Ecto neural progenitor cell (in vitro differentiated cells): ENCODE measurements around the gene CPNE4.
"Not testable (repeated sequence)": the region's sequence is repeated elsewhere in the genome, so short reads cannot be mapped to it uniquely, and the experiment has no call there.

Experiments
- DNase-seq: peaks from one replicate; pipeline ENCODE4 v3.0.0-alpha.2; 2018; ENCODE audit warnings: low spot score

Gene CPNE4

DNA sequence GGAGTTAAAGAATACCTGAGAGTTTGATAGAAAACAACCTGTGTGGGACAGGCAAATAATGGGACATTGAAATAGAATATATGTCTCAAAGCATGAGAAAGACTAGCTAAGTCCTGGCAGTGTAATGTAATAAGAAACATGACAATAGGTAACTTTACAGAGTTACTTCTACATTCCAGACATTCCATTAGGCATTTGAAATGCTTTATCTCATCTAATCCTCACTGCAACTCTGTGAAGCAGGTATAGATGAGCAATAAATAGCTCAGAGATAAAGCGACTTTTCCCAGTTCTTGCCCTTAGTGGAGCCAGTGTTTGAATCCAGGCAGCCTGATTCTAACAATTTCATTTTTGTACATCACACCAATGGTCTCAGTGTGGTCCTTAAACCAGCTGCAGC is 76.8 kb downstream of the CPNE4 start:
- no peak for DNase-seq

DNA sequence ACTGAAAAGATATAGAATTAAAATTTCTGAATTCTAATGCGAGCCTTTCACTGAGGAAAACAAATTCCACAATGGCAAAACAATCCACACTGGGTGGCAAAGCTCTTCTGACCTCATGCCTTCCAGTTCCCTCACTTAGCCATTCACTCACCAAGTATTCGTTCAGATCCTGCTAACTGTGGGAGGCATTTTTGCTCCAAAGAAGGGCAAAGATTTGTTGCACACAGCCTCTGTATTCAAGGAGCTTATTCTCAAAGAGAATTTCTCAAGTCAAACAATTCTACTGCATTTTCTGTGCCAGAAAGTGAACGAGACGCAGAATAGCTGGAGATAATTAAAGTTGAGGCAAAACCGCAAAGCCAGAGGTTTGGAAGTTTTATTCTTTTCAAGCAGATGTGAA is 77.3 kb downstream of the CPNE4 start:
- no peak for DNase-seq

DNA sequence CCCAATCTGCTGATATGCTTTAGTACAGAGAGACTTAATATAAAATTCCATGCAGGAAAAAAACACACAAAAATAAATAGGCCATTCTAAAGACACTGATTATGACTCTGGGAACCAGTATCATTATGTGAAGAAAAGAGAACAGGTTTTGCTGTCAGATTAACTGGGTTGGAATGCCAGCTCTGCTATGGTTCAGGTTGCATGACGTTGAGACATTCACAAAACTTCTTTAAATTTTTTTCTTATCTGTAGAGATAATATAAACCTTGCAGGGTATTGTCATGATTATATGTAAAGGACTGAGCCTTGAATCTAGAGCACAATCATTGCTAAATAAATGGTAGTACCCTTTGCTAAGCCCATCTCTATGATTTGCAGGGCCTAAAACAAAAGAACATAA is 86.0 kb downstream of the CPNE4 start:
- DNase-seq = no peak

DNA sequence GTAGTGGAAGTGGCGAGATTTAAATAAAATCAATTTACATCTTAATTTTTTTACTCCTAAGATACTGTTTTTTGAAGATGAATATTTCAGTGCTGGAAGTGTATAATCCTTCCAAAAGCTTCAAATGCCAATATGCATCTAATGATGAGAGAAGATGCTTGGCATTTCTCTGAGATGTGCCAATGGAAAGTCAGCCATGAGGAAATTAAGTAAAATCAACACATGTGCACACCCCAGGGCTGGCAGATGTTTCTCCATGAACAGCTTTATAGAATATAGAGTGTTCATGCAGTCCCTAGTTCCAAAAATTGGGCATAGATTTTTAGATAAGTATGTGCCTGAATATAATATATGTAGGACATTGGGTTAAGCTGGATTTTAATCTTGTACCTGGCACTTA is 90.1 kb downstream of the CPNE4 start:
- no peak for DNase-seq

DNA sequence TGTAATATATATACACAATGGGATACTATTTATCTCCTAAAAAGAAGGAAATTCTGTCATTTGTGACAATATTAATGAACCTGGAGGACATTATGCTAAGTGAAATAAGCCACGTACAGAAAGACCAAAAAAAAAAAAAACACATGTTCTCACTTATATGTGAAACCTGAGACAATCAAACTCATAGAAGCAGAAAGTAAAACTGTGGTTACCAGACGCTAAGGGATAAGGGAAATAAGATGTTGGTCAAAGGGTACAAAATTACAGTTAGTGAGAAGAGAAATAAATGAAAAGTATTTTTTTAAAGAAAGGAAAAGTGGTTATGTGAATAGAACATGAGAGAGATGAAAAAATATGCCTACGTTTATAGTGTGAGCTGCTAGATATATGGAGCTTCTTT is 101.1 kb downstream of the CPNE4 start:
- no peak for DNase-seq

DNA sequence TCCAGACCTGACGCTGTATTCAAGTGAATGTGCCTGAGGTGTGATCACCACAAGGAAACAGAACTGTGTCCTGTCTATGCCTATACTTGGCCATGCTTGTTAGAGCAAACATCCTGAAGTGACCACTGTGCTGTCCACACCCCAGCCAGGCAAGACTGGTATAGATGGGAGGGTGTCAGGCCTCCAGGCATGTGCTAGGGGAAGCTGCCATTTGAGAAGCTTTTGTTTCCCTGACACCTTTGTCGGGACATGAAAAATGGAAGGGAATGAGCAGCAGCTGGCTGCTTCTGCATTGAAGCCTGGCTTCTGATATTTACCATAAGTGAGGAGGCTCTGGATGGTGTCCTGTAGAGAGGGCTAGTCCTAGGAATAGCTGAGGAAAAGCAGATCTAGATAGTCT is 106.2 kb downstream of the CPNE4 start:
- no peak for DNase-seq

DNA sequence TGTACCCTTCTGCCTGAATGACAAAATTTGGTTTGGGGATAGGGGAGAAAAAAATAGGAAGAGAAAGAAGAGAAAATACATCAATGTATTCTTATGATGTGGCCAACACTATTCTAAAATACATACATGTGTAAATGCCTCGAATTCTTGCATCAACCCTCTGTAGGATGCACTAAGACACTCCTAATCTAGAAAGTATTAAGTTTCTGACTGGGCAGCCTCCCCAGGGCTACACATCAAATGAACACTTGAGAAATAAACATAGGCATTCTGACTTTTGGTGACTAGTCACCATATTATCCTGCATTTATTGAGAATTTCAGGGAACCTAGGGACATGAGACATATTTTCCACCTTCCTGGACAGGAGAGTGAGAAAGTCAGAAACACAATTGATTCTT is 109.2 kb downstream of the CPNE4 start:
- DNase-seq = no peak

DNA sequence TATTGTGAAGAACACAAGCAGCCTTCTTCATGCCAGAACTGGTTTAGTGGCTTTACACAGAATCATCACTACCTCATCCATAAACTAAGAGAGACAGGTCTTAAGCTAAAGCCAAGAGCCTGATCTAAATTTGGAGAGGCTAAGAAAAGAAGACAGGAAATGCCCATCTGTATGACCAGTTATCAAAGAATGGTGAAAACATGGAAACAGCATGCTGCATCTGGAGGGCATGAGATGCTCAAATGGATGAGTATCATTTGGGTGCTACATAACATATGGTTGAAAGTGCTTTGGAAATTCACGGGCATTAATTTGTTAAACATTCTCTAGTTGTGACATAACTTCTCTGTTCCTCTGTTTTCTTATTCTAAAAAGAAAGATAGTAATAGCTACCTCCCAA is 112.5 kb downstream of the CPNE4 start:
- no peak for DNase-seq

DNA sequence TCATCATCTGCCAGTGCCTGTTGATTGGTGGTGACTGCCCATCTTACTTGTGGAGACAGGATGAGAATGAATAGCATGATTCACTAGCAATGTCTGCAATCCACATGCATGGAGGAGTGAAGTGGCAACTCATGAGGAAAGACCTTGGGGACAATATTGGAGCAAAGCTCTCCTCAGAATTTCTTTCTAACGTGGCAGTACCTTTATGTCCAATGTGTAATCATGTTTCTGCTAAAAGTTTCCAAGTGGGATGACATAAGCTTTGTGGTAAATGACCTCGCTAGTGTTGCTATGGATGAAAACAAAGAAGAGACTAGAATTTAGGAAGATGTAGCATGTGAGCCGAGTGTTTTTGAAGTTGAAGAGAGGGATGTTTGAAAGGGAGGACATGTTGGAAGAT is 117.8 kb downstream of the CPNE4 start:
- no peak for DNase-seq

DNA sequence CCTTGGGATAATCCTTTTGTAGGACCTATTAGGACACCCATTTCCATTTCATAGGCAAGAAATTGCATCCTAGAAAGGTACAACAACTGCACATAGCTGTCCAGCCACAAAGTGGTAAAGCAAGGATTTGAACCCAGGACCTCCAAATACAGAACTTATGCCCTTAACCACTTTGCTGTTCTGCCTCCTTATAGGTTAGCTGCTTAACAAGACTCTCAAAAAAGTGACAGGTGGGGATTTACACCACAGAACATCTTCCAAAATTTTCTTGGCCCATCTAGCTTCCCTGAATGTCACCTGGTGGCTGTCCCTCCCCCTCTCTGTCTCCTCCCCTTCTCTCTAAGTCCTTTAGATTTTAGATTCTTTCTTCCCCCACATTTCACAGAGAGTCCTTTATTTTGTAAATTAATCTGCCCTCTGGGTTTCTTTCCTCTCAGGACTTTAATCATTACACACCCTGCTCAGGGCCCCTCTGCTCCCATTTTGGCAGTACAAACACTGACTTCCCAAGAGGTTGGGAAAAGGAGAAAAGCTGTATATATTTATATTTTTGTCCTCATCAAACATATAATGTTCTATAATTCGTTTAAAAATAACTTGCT is 120.6 kb downstream of the CPNE4 start:
- DNase-seq = no peak

DNA sequence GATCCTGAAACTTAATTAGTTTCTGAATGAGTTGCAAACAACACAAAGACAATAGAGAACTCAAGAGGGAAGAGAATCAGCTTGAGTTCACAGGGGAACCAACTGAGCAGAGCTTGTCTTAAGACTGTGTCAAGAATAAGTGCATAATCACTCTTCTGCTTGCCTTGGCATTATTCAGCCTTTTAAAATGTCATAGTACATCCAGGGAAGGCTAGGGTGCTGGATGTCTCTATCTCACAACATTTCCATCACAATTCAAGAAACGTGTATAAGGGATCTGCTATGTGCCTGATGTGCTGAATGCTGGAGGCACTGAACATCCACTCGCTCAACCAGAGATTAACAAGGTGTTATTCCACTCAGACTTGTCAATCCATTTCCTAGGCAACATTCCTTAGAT is 122.6 kb downstream of the CPNE4 start:
- DNase-seq = no peak

DNA sequence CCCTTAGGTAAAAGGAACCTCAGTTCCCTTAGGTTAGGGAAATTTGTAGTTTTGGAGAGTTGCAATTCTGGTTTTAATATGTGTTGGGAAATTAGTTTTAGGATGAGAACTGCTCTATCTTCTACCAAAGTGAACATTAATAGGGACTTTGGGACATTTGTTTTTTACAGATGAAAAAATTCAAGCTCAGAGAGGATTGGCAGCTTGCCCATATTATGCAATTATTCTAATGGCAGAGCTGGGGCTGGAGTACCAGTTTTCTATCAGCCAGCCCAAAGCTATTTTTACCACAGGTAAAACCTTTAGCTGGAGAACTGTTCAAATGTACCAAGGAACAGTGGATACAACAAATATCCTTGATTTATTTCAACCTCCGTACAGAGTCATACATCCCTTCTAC is 127.0 kb downstream of the CPNE4 start:
- DNase-seq = no peak

DNA sequence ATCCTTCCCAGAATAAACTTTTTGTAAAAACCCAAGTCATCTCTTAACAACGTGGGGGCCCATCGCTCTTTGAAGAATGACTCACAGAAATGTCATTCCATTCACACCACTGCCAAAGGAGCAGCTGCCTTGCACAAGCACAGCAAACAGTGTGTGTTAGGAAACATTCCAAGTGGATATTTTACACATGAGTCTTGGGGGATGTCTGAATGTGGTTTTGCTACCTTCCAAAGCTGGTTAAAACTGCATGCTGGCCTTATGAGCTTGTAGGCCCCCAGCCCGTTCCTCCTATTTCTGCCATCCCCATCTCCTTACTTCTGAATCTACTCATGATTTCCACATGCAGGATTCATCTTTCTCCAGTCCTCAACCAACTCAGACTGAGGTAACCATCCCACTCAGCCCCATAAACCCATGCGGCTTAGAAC is 130.8 kb downstream of the CPNE4 start:
- DNase-seq = no peak

DNA sequence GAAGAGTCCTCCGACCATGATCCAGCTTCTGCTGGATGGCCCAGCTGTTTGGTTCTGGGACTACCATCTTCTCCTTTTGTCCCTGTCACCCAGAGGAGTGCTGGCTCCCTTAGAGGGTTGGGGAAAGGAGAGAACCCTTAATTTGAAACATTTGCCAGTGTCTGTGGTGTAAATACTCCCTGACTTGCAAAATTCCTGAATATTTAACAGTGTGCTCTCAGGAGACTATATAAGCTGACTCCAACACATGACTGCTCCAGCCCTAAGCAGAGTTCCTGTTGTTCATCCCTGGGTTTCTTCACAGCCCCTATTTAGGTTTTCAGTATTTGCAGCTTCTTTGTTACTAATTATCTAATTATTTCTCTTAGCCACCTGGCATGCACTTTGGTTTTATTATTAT is 133.1 kb downstream of the CPNE4 start:
- no peak for DNase-seq

DNA sequence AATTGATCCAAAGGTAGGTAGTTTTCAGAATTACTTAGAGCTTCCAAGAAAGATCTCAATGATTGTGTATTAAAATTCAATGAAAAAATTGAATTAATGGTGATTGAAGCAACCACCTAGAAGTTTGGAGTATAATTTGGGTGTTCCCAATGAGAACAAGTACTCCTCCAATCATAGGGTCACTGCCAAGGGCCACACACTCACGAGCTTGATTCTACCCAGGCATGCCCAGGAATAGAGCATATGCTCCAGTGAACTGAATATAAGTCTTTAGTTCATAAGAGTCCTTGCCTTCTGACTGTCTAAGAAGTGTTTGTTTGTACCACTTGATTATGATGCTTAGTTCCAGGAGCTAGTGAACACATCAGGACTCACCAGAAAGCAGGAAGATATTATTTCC is 133.9 kb downstream of the CPNE4 start:
- no peak for DNase-seq

DNA sequence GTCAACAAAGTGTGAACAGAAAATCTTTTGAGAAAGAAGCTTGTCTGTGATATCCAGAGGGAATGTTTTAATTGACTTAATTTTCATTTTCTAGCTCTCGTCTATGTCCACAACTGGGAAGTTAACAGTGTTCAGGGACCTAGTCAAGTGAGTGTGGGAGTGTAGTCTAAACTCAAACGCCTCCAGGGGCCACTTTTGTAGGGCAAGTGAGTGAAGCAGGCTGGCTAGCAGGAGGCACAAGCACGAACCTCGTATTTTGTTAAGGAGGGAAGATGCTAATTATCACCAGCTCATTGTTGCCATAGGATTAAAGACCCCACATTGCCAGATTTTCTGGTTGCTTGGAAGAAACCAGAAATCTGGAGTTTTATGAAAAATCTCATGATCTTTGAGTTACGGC is 135.8 kb downstream of the CPNE4 start:
- no peak for DNase-seq

DNA sequence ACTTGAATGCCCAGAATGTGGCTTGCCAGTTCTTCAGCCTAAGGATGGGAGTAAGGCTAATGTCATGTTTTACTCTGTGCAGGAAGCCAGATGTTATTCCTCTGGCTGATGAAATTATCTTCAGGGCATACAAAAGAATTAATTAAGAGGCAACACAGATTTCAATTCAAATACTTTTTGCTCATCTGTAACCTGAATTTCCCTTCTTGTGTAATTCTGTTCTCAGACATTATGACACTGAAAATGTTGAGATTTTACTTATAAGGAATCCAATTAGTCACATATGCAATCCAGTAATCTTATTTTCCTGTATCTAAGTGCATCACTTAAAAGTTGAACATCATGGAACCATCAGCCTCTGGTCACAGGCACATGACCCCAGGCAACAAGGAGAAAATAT is 136.5 kb downstream of the CPNE4 start:
- no peak for DNase-seq

DNA sequence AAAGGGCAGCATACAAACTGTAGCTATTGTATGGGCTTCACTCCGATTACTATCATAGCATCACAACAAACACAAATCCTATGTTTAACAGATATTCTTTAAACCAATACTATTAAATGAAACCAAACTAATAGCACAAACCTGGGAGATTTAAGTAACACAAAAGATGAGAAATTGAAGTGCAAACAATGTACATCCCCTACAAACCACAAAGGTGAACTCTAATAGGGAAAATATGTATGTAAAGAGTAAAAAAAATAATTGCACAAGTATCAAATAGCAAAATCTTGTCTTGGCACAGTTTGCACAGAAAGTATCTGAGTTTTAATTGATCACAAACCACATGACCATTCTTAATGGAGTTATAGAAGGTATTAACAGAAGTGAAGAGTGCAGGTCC is 138.5 kb downstream of the CPNE4 start:
- DNase-seq = no peak

DNA sequence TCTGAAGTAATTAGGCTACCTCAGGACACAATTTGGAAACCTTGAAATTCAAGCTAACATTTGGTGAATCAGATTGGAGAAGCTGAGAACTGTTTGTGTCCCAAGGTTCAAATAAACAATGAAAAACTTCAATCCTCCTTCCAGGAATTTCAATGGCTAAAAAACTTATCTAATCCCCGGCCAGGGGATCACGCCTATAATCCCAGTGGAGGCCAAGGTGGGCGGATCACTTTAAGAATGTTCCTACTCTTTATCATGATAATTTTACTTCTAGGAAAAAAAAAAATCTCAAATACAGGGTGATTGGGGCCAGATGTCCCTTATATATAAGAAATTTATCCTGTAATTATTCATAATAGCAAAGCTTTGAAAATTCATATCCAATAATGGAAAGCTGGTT is 139.0 kb downstream of the CPNE4 start:
- DNase-seq = no peak

DNA sequence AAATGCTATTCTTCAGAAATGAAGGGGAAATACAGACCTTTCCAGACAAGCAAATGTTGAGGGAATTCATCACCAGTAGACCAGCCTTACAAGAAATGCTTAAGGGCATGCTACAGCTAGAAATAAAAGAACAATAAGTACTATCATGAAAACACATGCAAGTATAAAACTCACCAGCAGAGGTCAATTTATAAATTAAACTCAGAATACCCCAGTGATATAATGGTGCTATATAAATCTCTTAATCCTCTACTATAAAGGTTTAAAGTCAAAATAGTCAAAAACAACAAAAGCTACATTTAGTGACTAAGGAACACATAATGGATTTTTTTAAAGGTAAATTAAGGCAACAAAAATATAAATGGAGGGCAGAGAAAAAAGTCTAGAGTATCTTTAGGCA is 142.5 kb downstream of the CPNE4 start:
- DNase-seq = no peak

DNA sequence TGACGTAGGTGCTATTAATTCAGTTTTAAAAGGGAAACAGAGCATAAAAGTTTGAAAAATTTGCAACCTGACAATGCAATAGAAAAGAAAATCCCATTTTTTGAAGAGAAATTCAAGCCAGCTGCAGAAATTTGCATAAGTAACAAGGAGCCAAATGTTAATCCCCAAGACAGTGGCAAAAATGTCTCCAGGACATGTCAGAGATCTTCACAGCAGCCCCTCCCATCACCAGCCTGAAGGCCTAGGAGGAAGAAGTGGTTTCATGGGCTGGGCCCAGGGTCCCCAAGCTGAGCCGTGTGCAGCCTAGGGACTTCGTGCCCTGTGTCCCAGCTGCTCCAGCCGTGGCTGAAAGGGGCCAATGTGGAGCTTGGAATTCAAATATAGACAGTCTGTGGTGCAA is 148.9 kb downstream of the CPNE4 start:
- DNase-seq = not testable (repeated sequence)

DNA sequence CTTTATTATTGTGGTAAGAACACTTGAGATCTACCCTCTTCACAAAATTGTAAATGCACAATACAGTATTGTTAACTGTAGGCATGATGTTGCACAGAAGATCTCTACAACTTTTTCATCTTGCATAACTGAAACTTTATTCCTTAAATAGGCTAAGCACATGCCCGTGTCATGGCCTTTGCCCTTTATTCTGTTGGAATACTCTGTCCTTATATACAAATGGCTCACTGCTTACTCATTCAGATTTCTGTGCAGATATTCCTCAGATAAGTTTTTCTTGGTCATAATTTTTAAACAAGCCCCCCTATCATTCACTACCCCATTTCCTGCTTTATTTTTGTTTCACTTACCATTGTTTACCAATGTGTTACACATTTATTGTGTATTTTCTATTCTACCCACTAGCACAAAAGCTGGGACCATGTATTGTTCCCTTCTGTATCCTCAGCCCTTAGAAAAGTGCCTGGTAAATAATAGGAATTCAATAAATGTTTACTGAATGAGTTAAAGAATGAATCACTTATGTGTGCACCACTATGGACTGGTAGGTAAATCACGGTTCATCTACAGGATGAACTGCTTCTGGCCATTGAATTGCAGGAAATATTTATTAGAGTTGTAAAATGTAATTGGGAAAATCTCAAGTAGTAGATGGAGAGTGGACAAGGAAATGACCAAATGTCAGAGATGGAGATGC is 151.0 kb downstream of the CPNE4 start:
- DNase-seq = no peak

DNA sequence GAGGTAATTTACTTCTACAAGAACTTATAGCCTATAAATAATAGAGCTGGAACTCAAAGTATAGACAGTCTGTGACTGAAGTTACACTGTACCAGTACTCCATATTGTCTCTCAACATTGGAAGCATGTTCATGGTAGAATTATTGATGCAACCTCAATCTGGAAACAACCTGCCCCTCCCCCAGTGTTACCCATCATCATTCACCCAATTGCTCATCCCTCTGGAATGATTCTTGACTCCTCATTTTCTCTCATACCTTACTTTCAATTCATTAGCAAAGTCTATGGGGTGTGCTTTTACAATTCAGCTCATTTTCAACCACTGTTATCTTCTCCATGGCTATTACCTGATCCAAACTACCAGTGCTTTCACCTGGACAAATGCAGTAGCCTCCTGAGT is 151.7 kb downstream of the CPNE4 start:
- DNase-seq = no peak

DNA sequence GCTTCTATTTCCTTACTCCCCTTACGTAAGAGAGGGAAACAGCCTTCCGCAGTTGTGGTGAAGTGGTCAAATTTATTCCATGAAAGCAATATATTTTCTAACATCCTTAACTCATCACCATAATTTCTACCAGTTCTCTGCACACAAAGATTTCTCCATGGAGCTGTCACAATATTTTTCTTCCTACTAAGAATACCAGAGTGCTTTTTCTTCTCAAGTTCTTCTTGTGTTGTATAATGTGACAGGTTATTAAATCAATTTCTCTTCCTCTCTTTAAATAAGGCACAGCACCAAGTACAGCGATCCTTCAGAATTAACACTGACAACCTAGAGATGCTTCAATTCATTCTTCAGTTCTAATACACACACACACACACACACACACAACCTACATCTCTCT is 153.0 kb downstream of the CPNE4 start:
- no peak for DNase-seq
